Measurements from ENCODE around the gene DSCAML1.
"Not testable (repeated sequence)": the region's sequence is repeated elsewhere in the genome, so short reads cannot be mapped to it uniquely, and the experiment has no call there.

Gene DSCAML1

GRCh38 chr11:117817368-117818040, 20.5 kb upstream of the DSCAML1 start:
- DNase-seq (ENCODE audit: low read depth) = no peak

GRCh38 chr11:117816846-117817367, 19.9 kb upstream of the DSCAML1 start:
- no peak for DNase-seq (ENCODE audit: low read depth)

GRCh38 chr11:117816151-117816741, 19.2 kb upstream of the DSCAML1 start:
- no peak for DNase-seq (ENCODE audit: low read depth)

GRCh38 chr11:117815262-117815803, 18.3 kb upstream of the DSCAML1 start:
- DNase-seq (ENCODE audit: low read depth) = no peak

- no peak for DNase-seq (ENCODE audit: low read depth)
Observed at GRCh38 chr11:117814766-117815261, 17.8 kb upstream of the DSCAML1 start.

- DNase-seq (ENCODE audit: low read depth) = no peak
Observed at GRCh38 chr11:117814204-117814765, 17.3 kb upstream of the DSCAML1 start.

- DNase-seq (ENCODE audit: low read depth) = not testable (repeated sequence)
Observed at GRCh38 chr11:117810056-117810451, 13.0 kb upstream of the DSCAML1 start.

- DNase-seq (ENCODE audit: low read depth) = no peak
Observed at GRCh38 chr11:117809236-117810055, 12.4 kb upstream of the DSCAML1 start.

GRCh38 chr11:117808784-117809183, 11.8 kb upstream of the DSCAML1 start:
- DNase-seq (ENCODE audit: low read depth) = no peak

- DNase-seq (ENCODE audit: low read depth) = no peak
Observed at GRCh38 chr11:117807482-117808327, 10.7 kb upstream of the DSCAML1 start.

GRCh38 chr11:117806846-117807245, 9.8 kb upstream of the DSCAML1 start:
- DNase-seq (ENCODE audit: low read depth) = no peak

- DNase-seq (ENCODE audit: low read depth) = no peak
Observed at GRCh38 chr11:117805045-117805444, 8.0 kb upstream of the DSCAML1 start.

- no peak for DNase-seq (ENCODE audit: low read depth)
Observed at GRCh38 chr11:117803896-117804295, 6.9 kb upstream of the DSCAML1 start.

GRCh38 chr11:117799634-117800033, 2.6 kb upstream of the DSCAML1 start:
- DNase-seq (ENCODE audit: low read depth) = no peak

- DNase-seq (ENCODE audit: low read depth) = no peak
Observed at GRCh38 chr11:117796456-117796871, 552 bp downstream of the DSCAML1 start.

- no peak for DNase-seq (ENCODE audit: low read depth)
Observed at GRCh38 chr11:117795638-117796455, 1.2 kb downstream of the DSCAML1 start.

GRCh38 chr11:117794772-117795629, 2.0 kb downstream of the DSCAML1 start:
- DNase-seq (ENCODE audit: low read depth) = no peak

- no peak for DNase-seq (ENCODE audit: low read depth)
Observed at GRCh38 chr11:117794135-117794534, 2.9 kb downstream of the DSCAML1 start.

GRCh38 chr11:117793583-117793982, 3.4 kb downstream of the DSCAML1 start:
- no peak for DNase-seq (ENCODE audit: low read depth)
